Neural cell (in vitro differentiated cells): Measurements from ENCODE around the gene SEMA4B. TPM values are rescaled to one million over a fixed set of nuclear protein-coding genes. Genes with fewer than 3 reads are reported as not detected.

Experiments used
- H2AFZ ChIP-seq: fragments of 200-600, 300-800 bp; sonication (generic), shearing (Covaris generic); 2 replicates; pipeline ENCODE4 v1.6.0; 2014; ENCODE audit warnings: low read depth, mild to moderate bottlenecking, antibody characterized with exemption, low read length, moderate library complexity
- H3F3A ChIP-seq: fragments of 200-600 bp; shearing (Covaris generic); 2 replicates; pipeline ENCODE4 v1.6.1; 2016; ENCODE audit warnings: mild to moderate bottlenecking, moderate library complexity, mixed read lengths, antibody characterized with exemption, low read length; ENCODE audit not compliant: insufficient read depth, poor library complexity, severe bottlenecking
- H3K27ac ChIP-seq: fragments of 200-600, 300-800 bp; sonication (generic), shearing (Covaris generic); 2 replicates; pipeline ENCODE4 v1.5.1; 2014; ENCODE audit warnings: mild to moderate bottlenecking, low read length, moderate library complexity
- H3K27me3 ChIP-seq: fragments of 300-800, 200-600 bp; sonication (generic), shearing (Covaris generic); 2 replicates; pipeline ENCODE4 v1.6.0; 2014; ENCODE audit warnings: mild to moderate bottlenecking, low read depth, low read length, moderate library complexity; ENCODE audit not compliant: insufficient read depth
- H3K36me3 ChIP-seq: fragments of 300-800, 200-600 bp; sonication (generic), shearing (Covaris generic); 2 replicates; pipeline ENCODE4 v1.5.1; 2014; ENCODE audit warnings: mild to moderate bottlenecking, antibody characterized with exemption, low read length, moderate library complexity; ENCODE audit not compliant: insufficient read depth
- H3K4me2 ChIP-seq: fragments of 300-800, 200-600 bp; sonication (generic), shearing (Covaris generic); 2 replicates; pipeline ENCODE4 v1.6.0; 2014; ENCODE audit warnings: mild to moderate bottlenecking, low read length
- H3K4me3 ChIP-seq: fragments of 300-800, 200-600 bp; sonication (generic), shearing (Covaris generic); 2 replicates; pipeline ENCODE4 v1.5.1; 2014; ENCODE audit warnings: mild to moderate bottlenecking, low read length, moderate library complexity
- H3K79me2 ChIP-seq: fragments of 200-600 bp; shearing (Covaris generic); replicated peaks from 2 replicates; pipeline ENCODE4 v1.6.0; 2014; ENCODE audit warnings: mild to moderate bottlenecking, low read length, moderate library complexity; ENCODE audit not compliant: insufficient read depth
- H3K9ac ChIP-seq: fragments of 300-800, 200-600 bp; sonication (generic), shearing (Covaris generic); 2 replicates; pipeline ENCODE4 v1.6.1; 2016; ENCODE audit warnings: mild to moderate bottlenecking, low read length, mixed read lengths
- H3K9me2 ChIP-seq: fragments of 200-600 bp; shearing (Covaris generic); 2 replicates; pipeline ENCODE4 v1.6.1; 2016; ENCODE audit warnings: mild to moderate bottlenecking, low read length, mixed read lengths; ENCODE audit not compliant: insufficient read depth
- H3K9me3 ChIP-seq: fragments of 200-600, 300-800 bp; sonication (generic), shearing (Covaris generic); 2 replicates; pipeline ENCODE4 v1.6.1; 2016; ENCODE audit warnings: mild to moderate bottlenecking, mixed run types, low read length, moderate library complexity, mixed read lengths
- H4K20me1 ChIP-seq: fragments of 200-600 bp; shearing (Covaris generic); 2 replicates; pipeline ENCODE4 v1.6.1; 2016; ENCODE audit warnings: mild to moderate bottlenecking, mixed run types; ENCODE audit not compliant: insufficient read depth
- EP300 ChIP-seq: fragments of 450-650 bp; conservative IDR thresholded peaks from 2 replicates; pipeline ENCODE4 v1.6.1; 2014; ENCODE audit warnings: antibody characterized with exemption, mild to moderate bottlenecking, moderate library complexity; ENCODE audit not compliant: poor library complexity, severe bottlenecking
- EZH2 ChIP-seq: fragments of 200-600, 300-800 bp; shearing (Covaris generic), sonication (generic); IDR thresholded peaks from 2 replicates; pipeline ENCODE4 v1.6.1; 2014; ENCODE audit warnings: antibody characterized with exemption, low read length, borderline replicate concordance, mild to moderate bottlenecking; ENCODE audit not compliant: insufficient read depth, poor library complexity, severe bottlenecking
- MXI1 ChIP-seq: fragments of 450-650 bp; conservative IDR thresholded peaks from 2 replicates; pipeline ENCODE4 v1.6.1; 2014; ENCODE audit warnings: antibody characterized with exemption, mild to moderate bottlenecking; ENCODE audit not compliant: poor library complexity, severe bottlenecking
- POLR2AphosphoS5 ChIP-seq: IDR thresholded peaks from 2 replicates; pipeline ENCODE4 v1.6.1; 2012
- RAD21 ChIP-seq: fragments of 450-650 bp; conservative IDR thresholded peaks from 2 replicates; pipeline ENCODE4 v1.6.1; 2014; ENCODE audit warnings: antibody characterized with exemption, mild to moderate bottlenecking, moderate library complexity
- REST ChIP-seq: IDR thresholded peaks from 2 replicates; pipeline ENCODE4 v1.6.1; 2012; ENCODE audit warnings: borderline replicate concordance
- SMC3 ChIP-seq: fragments of 450-650 bp; conservative IDR thresholded peaks from 2 replicates; pipeline ENCODE4 v1.6.1; 2014; ENCODE audit warnings: antibody characterized with exemption, mild to moderate bottlenecking, moderate library complexity; ENCODE audit not compliant: poor library complexity
- TAF1 ChIP-seq: IDR thresholded peaks from 2 replicates; pipeline ENCODE4 v1.6.1; 2012; ENCODE audit warnings: low read depth
- polyA plus RNA-seq: library from polyadenylated mRNA; depleted of rRNA; stranded (reverse); fragments of >200 nt; gene quantifications from 2 replicates; pipeline ENCODE4 v1.2.3, GENCODE V29; 2014
- TF ChIP-seq, protein P1 (sequence below): fragments of 450-650 bp; IDR thresholded peaks from 2 replicates; pipeline ENCODE4 v1.5.1; 2014; ENCODE audit warnings: antibody characterized with exemption, mild to moderate bottlenecking, moderate library complexity; ENCODE audit not compliant: poor library complexity, severe bottlenecking

The SEMA4B gene
- polyA plus RNA-seq, 1 donor from 2014 or later, result 11.0 TPM

DNA sequence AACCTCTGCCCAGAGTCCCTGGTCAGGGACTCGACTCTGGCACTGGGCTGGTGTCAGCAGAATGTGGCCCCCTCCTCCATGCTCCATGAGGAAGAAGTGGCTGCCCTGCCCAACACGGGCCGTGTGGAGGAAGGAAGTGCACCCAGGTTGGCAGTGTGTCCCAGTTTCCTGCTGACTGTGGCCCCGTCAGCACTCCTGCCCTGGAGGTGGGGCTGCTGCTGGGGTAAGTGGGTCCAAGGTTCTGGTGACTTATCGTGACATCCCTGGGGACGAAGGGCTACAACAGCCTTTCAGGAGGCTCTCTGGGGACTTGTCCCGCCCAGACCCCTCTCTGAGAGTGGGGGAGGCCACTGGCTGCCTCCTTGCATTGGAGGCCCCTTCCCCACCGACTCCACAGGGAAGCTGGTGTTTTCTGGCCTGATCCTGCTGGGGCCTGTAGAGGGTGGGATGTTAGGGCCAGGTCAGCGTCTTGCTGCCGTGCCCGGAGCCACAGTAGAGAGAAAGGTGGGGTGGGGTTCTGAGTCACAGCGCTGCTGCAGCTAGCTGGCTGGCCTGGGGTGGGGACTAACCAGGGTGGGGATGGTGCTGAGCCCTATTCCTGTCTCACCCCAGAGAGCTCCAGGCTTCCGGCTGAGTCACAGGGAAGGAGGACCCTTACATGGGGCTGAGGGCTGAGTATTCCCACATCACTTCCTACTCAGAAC lies 10.5 kb downstream of the SEMA4B start:
- Histone ChIP-seq H3K9me3 (no peaks in the 10 kb centered on the region), H3K27me3 (no peaks in the 10 kb centered on the region)

DNA sequence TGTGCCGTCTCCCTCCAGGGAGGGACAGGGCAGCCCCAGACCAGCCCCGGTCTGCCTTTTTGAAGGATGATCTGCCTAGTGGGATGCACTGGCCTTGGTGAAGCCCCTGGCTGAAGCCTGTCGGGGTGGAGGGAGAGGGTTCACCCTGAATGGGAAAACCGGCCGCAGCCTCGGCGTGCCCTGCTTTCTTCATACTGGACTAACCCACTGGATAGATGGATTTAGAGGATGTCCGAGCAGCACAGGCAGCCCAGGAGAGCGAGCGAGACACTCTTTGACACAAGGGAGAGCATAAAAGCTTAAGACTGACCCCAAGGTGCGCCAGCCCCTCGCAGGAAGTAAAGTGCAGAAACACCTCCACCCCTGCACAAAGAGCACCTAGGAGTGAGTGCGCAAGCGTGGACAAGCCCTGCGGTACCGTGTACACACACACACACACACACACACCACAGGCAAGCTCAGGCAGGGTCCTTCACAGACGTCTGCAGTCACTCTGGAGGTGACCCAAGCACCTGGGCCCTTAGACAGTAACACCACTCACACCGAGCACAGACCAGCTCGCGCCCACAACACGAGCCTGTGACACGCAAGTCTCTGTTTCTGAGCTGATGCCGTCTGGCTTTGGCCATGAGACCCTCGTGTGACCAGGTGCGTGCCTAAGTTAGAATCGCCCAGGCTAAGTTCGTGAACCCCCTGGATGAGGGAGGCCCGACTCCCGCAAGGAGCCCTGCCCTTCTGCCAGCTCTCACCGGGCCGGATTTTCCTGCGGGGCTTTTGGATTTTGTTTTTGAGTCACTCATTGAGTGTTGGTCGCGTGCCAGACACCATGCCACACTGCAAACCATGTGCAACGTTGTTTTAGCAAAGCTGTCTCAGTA lies 11.3 kb downstream of the SEMA4B start:
- Histone ChIP-seq H3K4me2 (no peak overlapping the region), H3K27ac (no peak overlapping the region), H3K27me3 (no peaks in the 10 kb centered on the region)
- TF ChIP-seq SMC3 (no peak), POLR2AphosphoS5 (no peak), MXI1 (no peak), EZH2 (no peak), EP300 (no peak), RAD21 (no peak)
- TF ChIP-seq, protein P1, sequence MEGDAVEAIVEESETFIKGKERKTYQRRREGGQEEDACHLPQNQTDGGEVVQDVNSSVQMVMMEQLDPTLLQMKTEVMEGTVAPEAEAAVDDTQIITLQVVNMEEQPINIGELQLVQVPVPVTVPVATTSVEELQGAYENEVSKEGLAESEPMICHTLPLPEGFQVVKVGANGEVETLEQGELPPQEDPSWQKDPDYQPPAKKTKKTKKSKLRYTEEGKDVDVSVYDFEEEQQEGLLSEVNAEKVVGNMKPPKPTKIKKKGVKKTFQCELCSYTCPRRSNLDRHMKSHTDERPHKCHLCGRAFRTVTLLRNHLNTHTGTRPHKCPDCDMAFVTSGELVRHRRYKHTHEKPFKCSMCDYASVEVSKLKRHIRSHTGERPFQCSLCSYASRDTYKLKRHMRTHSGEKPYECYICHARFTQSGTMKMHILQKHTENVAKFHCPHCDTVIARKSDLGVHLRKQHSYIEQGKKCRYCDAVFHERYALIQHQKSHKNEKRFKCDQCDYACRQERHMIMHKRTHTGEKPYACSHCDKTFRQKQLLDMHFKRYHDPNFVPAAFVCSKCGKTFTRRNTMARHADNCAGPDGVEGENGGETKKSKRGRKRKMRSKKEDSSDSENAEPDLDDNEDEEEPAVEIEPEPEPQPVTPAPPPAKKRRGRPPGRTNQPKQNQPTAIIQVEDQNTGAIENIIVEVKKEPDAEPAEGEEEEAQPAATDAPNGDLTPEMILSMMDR, result no peak

More for the DNA sequence above, 10.5 kb downstream of the SEMA4B start:
- no peak for TF ChIP-seq SMC3
- no peak for TF ChIP-seq RAD21
- TF ChIP-seq TAF1, result no peak
- TF ChIP-seq EP300, result no peak
- TF ChIP-seq MXI1, result no peak
- no peak for TF ChIP-seq REST
- TF ChIP-seq, protein P1, result no peak
- no peak for TF ChIP-seq EZH2
- TF ChIP-seq POLR2AphosphoS5, result no peak
- no peak overlapping the region for H2AFZ ChIP-seq
- no peaks in the 10 kb centered on the region for H3K9me2 ChIP-seq
- no peak overlapping the region for H3K4me3 ChIP-seq
- no peak overlapping the region for H3K9ac ChIP-seq
- no peaks in the 10 kb centered on the region for H3F3A ChIP-seq
- H4K20me1 ChIP-seq, result no peaks in the 10 kb centered on the region
- peaks cover 17% of the 10 kb centered on the region for H3K79me2 ChIP-seq
- no peaks in the 10 kb centered on the region for H3K36me3 ChIP-seq
- H3K4me2 ChIP-seq, result no peak overlapping the region
- no peak overlapping the region for H3K27ac ChIP-seq

More for the DNA sequence above, 11.3 kb downstream of the SEMA4B start:
- Histone ChIP-seq H3K9me3 (no peaks in the 10 kb centered on the region), H2AFZ (no peak overlapping the region), H3F3A (no peaks in the 10 kb centered on the region), H3K9me2 (no peaks in the 10 kb centered on the region), H4K20me1 (no peaks in the 10 kb centered on the region), H3K4me3 (no peak overlapping the region), H3K9ac (no peak overlapping the region), H3K36me3 (no peaks in the 10 kb centered on the region), H3K79me2 (peaks cover 9% of the 10 kb centered on the region)
